Activated CD4-positive, alpha-beta T cell treated with anti-CD3 and anti-CD28 coated beads, Interleukin-2, Interleukin-6, amounts not matched to agents 100 ng/mL and 50 ng/mL, durations not matched to agents 16 hours and 8 hours (primary cell): ENCODE results near the gene PRKCB.

Source experiments
- DNase-seq: peaks from one replicate; pipeline ENCODE4 v3.0.0-alpha.2; 2020

Gene PRKCB

GRCh38 chr16:24257958-24258357, 422.2 kb downstream of the PRKCB start:
- no peak for DNase-seq

- no peak for DNase-seq
Measured at GRCh38 chr16:24258791-24259190, 423.0 kb downstream of the PRKCB start.

- no peak for DNase-seq
Measured at GRCh38 chr16:24262816-24263215, 427.0 kb downstream of the PRKCB start.
